Activated CD4-positive, CD25-positive, alpha-beta regulatory T cell treated with anti-CD3 and anti-CD28 coated beads, Interleukin-2, amount 50 U/mL, for 72 hours (primary cell): ENCODE measurements around the gene CEP112.
"Not testable (repeated sequence)": the region's sequence is repeated elsewhere in the genome, so short reads cannot be mapped to it uniquely, and the experiment has no call there.

Experiments
- DNase-seq: peaks from one replicate; pipeline ENCODE4 v3.0.0; 2021

Gene CEP112

DNA sequence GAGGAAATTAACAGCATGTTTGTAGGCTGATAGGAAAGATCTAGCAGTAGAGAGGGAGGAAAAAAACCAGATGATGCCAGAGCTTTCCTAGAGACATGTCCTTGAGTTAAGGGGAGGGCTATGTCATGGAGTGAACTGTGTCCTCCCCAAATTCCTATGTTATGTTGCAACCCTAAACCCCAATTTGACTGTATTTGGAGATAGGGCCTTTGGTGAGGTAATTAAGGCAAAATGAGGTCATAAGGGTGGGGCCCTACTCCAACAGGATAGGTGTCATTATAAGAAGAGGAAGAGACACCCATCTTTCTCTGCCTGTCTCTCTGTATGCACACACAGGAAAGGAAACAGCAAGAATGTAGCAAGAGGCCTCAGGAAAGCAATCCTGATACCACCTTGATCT is 435.2 kb downstream of the CEP112 start:
- no peak for DNase-seq

DNA sequence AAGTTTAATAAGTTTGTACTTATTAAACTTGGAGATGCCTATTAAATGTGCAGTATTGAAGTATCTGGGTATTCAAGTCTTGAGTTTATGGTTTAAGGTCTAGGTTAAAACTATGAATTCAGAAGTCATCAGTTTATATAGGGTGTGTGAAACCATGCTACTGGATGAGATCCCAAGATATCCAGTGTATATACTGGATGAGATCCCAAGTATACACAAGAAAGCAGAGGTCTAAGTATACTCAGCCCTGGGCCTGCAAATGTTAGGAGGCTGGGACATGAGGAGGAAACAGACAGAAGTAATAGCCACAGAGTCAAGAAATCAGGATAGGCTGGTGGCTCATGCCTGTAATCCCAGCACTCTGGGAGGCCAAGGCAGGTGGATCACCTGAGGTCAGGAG is 436.1 kb downstream of the CEP112 start:
- DNase-seq: no peak

DNA sequence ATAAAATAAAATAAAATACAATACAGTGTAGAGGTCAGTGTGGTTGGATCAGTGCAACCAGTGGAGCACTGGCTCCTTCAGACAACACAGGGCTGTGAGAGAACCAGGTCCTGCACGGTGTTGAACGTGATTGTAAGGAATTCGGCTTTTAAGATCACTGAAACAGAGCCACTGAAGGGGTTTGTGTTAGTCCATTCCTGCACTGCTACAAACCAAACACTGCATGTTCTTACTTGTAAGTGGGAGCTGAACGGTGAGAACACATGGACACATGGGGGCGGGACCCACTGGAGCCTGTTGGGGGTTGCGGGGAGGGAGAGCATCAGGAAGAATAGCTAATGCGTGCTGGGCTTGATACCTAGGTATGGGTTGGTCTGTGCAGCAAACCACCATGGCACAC is 437.3 kb downstream of the CEP112 start:
- no peak for DNase-seq

DNA sequence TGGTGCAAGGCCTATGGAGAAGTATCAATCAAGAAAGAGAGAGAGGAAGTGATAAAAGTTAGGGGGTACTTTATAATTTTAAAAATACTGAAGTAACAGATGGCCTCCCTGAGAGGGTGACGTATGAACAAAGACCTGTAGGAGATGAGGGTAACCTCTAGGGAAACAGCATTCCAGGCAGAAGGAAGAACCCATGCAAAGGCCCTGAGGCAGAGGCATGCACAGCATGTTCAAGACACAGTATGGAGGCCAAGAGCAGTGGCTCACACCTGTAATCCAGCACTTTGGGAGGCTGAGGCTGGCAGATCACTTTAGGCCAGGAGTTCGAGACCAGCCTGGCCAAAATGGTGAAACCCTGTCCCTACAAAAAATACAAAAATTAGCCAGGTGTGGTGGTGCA is 437.9 kb downstream of the CEP112 start:
- DNase-seq: no peak

DNA sequence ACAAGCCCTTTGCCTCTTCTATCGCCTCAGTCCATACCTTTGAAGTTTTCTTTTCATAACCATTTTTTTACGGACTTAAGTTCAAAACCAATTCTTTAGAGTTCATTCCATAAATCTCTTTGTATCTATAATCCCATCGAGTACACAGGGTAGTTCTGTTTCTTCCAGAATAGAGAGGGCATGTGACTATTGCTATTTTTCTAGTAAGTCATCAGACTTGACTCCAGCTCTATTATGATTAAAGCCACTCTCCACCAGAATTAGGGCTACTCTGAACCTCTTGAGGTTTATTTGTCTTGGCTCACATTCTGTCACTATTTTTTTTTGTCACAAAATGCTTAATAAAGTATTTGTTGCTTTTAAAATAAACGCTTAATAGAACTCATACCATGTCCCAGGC is 438.6 kb downstream of the CEP112 start:
- no peak for DNase-seq

DNA sequence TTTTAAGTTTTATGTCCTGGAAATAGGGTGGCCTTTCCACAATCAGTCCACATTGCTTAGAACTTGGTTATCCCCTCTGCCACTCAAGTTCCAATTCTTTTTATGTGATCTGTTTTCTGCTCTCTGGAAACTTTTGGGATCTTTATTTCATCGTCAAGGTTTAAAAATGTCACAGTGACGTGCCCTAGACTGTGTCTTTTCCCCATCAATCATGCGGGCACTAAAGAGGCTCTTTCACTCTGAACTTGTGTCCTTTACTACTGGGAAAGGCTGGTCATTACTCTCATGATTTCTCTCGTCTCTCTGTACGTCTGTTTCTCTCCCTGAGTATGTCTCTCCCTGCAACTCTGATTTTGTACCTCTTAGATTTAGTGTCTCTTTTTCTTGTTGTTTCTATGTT is 440.7 kb downstream of the CEP112 start:
- DNase-seq: no peak

DNA sequence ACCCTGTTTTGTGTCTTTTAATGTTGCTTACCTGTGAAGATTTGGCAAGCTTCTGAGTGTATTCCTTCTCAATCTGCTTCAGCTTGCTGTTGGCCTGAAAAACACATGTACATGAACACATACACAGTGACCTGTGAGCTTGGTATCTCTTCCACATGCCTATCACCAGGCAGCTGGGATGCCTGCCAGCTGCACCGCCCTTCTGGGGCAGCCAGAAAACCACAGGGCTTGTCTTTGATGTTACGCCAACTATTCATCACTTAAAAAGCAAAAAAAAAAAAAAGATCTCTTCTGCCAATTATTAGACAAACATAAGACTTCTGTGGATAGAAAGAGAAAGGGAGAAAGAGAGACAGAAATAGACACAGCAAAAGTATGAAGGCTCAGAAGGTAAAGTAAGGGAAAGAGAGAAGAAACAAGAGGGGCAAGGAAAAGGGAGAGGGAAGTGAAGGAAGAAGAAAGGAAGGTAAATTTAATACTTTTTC is 441.3 kb downstream of the CEP112 start:
- DNase-seq: no peak

DNA sequence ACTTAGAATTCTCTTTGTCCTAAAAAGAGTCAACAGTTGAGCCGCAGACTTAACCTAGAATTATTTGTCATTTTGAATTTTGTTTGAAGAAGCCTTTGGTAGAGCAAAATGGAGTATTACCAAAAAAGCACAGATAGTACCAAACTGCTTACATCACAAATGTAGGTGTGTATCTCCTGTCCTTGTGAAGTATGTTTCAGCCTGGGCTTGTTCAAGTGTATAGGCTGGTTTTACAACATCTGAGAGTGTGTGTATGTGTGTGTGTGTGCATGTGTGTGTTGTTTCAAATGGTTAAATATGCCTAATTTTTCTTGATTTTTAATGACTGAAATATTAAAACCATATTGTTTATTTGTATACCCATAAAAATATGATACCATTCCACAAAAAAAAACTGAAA is 441.8 kb downstream of the CEP112 start:
- no peak for DNase-seq

DNA sequence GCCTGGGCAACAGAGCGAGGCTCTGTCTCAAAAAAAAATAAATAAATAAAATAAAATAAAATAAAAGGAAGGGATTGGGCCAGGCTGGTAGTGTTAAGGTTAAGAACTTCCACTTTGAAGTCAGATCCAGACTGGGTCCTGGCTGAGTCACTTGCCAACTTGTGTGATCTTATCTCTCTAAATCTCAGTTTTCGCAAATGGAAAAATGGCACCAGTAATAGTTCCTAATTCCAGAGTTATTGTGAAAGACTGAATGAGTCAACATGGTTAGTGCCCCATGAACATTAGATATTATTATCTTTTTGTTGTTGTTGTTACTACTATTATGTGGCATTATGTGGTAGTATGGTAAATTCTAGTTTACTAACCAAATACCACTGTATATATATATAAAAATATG is 442.5 kb downstream of the CEP112 start:
- DNase-seq: no peak

DNA sequence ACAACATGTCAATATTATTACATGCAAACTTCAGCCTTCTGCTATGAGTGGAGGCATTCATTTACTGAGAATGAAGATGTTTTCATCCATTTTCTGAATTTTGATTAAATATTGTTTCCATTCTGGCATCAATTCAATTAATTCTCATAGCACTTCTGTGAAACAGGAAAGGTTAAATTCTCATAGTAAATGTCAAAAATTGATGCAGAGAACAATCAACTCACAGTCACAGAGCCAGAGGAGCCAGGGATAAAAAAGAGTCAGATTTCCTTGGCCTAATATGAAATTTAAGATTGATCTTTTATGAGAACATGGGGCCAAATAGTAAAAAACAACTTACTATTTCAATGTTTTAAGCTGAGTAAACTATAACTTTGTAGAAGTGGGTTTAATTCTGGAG is 446.7 kb downstream of the CEP112 start:
- DNase-seq: no peak

DNA sequence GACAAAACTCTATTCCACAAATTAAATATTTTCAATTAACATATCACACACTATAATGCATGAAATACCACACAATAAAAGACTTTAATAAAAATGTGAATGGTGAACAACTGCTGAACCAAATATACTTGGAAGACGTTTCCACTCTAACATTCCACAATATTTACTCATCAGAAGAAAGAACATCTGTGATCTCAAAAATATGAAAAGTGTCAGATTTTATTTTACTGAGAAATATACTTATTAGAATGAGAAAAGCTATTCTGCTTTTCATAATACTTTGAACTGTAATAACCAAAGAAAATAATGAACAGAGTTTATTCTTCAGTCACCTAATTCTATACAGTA is 448.7 kb downstream of the CEP112 start:
- no peak for DNase-seq

DNA sequence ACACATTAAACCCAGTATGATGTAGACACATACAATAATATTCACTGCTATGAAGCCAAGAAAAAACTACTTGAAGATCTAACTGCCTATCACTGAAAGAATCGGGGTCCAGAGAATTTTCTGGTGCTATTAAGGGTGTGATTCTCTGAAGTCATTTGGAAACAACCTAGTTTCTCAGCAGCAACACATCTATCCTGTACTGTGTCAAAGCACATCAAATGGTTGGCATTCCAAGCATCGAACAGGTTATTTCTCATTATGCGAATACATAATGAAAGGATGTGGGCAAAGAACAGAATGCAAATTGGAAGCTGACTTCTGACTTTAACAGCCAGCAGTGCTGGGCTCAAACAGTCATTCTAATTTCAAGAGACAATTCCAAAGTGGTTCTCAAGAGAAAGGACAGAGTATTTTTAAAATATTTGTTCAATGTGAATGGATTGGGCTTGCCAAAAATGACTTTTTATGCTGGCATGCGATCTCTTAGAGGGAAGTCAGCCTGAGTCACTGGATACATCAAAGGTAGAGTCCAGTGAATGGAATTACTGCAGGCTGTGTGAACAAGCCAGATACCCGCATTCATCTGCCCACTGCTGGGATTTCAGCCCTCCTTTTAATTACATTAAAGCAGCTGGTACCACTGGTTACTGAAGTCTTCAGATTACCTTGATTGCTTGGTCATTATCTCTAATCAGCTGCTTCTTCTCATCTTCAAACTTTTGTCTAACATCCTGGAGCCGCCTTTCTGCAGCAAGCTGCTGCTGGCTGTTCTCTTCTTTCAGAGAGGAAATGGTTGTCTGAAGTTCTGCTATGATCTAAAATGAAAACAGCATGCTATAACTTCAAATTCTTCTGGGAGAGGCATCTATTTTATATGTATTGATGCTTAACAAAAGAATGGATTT is 449.3 kb downstream of the CEP112 start:
- no peak for DNase-seq

DNA sequence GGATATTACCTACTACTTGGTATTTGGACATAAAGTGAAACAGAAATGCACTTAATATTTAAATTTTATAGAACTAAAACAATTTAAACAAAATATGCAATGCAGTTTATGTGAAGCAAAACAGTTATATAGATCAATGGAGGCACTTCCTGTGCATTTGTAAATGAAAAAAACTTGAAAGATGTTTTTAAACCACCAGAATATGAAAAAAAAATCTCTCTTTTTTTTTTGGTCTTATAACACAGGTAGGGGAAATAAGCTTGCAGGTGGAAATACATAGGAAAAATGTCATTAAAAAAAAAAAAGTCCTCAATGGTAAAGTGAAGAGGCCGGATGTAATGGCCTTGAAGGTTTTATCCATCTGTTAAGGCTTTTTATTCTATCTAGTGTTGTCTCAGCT is 450.2 kb downstream of the CEP112 start:
- no peak for DNase-seq

DNA sequence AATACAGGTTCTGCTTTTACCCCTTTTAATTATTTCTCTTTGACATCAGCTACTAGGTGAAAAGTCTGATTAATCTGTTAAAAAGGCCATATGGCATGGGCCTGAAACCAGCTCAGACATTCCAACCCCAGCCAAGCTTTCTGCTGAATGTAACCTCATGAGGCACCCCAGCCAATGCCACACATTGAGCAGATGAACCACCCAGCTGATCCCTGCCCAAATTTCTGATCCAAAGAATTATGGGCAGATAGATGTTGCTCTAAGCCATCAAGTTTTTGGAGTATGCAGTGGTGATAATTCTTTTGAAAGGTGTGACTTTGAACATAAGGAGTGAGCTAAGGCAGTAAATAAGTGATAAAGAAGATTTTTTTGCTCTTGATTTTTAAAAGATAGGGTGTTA is 452.9 kb downstream of the CEP112 start:
- DNase-seq: no peak

DNA sequence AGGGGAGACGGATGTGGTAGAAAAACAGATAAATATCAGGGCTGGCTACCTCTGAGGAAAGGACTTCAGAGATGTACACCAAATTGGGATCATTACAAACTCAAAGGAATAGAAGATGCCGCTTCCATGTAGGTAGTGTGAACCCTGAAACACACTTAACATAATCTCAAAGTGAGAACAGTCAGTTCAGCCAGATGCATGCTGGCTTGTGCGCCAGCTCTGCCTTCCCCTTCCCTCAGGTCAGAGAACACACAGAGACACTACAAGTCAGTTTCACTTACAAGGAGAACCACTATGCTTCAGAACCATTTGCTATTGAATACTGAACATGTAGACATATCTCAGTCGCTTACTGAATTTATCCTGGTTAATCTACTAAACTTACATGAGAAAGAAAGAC is 454.5 kb downstream of the CEP112 start:
- DNase-seq: no peak

DNA sequence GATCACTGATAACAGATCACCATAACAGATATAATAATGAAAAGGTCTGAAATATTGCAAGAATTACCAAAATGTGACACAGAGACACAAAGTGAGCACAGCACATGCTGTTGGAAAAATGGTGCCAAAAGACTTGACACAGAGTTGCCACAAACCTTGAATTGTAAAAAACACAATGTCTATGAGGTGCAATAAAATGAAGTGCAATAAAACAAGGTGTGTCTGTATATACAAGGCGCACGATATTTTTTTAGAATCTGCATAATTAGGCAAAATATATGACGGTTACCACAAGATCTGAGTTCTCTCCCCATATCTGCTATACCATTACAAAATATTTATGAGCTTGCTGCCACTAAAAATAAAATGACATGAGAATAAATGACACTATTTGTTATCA is 458.6 kb downstream of the CEP112 start:
- no peak for DNase-seq

DNA sequence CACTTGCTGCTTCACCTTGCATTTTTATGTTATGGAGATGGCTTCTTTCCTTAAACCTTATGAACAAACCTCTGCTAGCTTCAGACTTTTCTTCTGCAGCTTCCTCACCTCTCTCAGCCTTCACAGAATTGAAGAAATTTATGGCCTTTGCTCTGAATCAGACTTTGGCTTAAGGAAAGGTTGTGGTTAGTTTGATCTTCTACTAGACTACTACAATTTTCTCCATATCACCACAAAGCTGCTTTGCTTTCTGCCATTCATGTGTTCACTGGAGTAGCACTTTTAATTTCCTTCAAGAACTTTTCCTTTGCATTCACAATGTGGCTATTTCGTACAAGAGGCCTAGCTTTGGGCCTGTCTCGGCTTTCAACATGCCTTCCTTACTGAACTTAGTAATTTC is 459.3 kb downstream of the CEP112 start:
- DNase-seq: not testable (repeated sequence)

DNA sequence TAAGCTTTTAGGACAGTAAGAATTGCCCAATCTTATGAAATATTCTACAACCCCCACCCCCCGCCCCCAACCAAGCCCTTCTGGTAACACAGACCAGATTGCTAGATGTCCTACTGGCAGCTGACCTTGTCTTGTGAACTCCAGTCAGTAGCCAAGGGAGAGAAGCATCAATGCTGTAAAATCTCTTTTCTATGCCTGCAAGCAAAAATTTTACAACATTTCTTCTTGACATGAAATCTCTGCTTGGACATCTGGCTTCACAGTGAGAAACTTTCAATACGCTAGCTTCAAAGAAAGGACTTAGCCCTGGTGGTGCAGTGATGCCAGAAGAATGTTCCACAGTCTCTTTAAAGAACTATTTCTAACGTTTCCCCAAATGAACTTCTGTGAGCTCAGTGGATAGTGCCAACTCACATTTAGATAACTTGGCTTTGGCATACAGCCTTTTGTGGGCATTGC is 461.2 kb downstream of the CEP112 start:
- DNase-seq: no peak

DNA sequence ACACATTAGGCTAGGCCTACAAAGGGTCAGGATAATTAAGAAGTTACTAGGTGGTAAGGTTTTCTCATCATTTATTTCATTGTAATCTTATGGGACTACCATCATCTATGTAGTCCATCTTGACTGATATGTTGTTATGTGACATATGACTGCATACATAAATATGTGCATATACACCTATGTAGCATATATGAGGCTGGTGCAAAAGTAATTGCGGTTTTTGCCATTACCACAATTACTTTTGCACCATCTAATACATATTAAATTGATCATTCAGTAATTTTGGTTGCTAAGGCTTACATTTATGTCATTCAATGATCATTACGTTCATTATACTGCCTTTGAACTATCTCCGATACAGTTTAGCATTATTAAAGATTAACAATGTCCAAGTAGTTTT is 462.7 kb downstream of the CEP112 start:
- no peak for DNase-seq

DNA sequence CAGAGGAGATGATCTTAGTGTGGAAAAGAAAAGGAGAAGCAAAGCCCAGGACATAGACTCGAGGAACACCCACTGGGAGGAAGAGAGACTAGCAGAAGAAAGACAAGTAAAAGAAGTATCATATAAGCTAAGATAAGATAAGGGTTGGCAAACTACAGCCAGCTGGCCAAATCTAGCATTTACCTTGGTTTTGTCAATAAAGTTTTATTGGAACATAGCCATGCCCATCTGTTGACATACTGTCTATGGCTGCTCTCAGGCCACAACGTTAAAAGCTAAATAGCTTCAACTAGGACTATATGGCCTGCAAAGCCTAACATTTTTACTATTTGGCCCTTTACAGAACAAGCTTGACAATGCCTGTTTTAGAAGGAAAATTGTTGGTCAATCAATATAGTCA is 464.1 kb downstream of the CEP112 start:
- DNase-seq: no peak

DNA sequence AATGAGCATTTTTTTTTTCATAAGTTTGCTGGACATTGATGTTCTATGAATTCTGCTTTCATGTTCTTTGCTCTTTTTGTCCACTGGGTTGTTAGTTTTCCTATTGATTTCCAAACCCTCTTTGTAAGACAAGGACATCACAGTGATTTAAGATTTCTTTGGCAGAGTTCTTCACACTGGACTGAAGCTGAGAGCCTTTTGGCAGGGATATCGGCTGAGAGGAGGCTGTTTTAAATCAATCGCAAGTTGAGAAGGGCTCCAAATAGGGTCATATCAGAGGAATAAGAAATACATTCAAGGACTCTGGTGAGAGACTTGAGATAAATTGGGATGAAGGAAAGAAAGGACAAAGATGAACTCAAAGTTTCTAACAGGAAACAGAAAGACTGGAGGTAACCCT is 464.7 kb downstream of the CEP112 start:
- DNase-seq: no peak

DNA sequence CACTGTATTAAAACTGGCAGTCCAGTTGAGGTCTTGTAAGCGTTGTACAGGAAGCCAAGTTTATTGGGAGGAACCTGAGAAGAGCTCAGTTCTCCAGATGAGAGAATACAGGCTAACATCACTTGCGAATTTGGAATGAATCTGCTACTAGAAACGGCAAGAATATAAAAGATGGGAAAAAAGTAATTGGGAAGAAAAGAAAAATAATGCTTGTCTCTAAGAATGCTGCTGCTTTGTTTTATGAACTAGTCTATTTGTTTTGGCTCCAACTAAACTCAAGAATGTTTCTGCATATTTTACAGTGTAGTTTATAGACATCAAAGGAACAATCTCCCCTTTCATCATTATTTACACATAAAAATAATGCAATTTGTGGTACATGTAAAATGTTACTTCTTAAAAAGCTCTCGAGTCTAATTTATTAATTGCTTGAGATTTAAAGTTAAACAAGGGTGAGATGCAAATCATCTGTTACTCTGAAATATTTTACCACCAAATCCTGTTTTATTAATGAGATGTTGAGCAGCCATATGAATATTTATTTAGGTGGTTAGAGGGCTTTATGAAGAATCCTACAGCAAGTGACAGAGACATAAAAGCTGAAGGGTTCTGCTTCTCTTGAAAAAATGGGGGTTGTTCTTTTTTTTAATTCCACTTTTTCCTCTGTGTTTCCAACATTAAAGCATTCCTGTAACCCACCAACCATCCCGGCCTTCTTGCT is 468.3 kb downstream of the CEP112 start:
- no peak for DNase-seq

DNA sequence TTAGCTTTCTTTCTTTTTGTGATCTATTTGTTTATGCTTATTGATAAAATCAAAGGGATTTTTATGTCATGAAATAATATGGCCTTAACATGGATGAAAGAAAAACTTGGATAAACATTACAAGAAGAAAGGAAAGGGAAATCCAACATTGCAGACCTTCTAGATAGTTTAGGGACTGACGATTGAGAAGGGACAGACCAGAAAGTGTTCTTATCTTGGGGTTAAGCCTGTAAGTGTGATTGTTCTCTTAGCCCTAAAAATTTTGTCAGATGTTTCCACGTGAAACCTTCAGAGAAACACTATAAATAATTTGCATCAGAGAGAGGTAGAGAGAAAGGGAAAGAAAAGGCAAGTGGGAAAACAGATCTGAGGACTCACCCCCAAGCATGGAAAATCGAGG is 473.3 kb downstream of the CEP112 start:
- DNase-seq: no peak
